ENCODE measurements around the gene DPP8. TPM values are rescaled to one million over a fixed set of nuclear protein-coding genes. Genes with fewer than 3 reads are reported as not detected.

DPP8 gene
- total RNA-seq, 1 experiment from 2014 or later: 22.9 TPM

DNA sequence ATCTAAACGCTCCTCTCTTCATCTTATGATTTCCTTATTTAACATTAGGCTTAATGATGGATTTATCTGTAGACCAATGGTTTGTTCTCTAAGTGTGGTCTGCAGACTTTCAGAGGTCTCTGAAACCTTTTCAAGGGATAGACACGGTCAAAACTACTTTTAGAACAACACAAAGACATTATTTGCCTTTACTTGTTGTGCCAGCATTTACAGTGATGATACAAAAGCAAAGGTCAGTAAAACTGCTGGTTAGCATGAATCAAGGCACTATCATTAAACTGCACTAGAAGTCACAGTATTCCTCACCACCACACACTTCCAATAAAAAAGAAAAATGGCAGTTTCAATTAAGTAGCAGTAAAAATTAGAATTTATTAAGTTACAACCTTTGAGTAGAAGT is 70.3 kb downstream of the DPP8 start:
- no peaks in the 10 kb centered on the region for H3K27me3 Mint-ChIP-seq (ENCODE audit: insufficient read depth, unreplicated experiment)
- H3K9me3 Mint-ChIP-seq (ENCODE audit: unreplicated experiment): no peaks in the 10 kb centered on the region
- no peak overlapping the region for H3K27ac Mint-ChIP-seq (ENCODE audit: unreplicated experiment)
- H3K4me1 Mint-ChIP-seq (ENCODE audit: low read depth, unreplicated experiment): no peaks in the 10 kb centered on the region
- Histone ChIP-seq H3K27me3 (replicated peaks; ENCODE audit: control insufficient read depth, insufficient read depth, low read length) (no peaks in the 10 kb centered on the region), H3K4me3 (ENCODE audit: low read depth, low read length) (no peak overlapping the region), H3K4me1 (no peaks in the 10 kb centered on the region), H3K36me3 (ENCODE audit: control insufficient read depth, insufficient read depth, low read length) (no peaks in the 10 kb centered on the region), H3K9me3 (no peaks in the 10 kb centered on the region)
- intact Hi-C loops (cut with micrococcal nuclease; ENCODE audit: unreplicated experiment): no loop called here
- CTCF ChIA-PET: no interaction called here
- peaks cover 33% of the 10 kb centered on the region for H3K36me3 Mint-ChIP-seq (ENCODE audit: insufficient read depth, unreplicated experiment)
- TF ChIP-seq, protein P1, sequence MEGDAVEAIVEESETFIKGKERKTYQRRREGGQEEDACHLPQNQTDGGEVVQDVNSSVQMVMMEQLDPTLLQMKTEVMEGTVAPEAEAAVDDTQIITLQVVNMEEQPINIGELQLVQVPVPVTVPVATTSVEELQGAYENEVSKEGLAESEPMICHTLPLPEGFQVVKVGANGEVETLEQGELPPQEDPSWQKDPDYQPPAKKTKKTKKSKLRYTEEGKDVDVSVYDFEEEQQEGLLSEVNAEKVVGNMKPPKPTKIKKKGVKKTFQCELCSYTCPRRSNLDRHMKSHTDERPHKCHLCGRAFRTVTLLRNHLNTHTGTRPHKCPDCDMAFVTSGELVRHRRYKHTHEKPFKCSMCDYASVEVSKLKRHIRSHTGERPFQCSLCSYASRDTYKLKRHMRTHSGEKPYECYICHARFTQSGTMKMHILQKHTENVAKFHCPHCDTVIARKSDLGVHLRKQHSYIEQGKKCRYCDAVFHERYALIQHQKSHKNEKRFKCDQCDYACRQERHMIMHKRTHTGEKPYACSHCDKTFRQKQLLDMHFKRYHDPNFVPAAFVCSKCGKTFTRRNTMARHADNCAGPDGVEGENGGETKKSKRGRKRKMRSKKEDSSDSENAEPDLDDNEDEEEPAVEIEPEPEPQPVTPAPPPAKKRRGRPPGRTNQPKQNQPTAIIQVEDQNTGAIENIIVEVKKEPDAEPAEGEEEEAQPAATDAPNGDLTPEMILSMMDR (IDR thresholded peaks at IDR 0.05; ENCODE audit: insufficient read depth in 1 of 2, low read depth in 1 of 2, low read length in 1 of 2, severe bottlenecking in 1 of 2, unreplicated experiment in 1 of 2): no peak
- no peak overlapping the region for H3K4me3 Mint-ChIP-seq (ENCODE audit: unreplicated experiment)
- no TSS peak for BruUV-seq (replicated peaks)
- DNase-seq: no peak
- POLR2A ChIA-PET: no interaction called here

- H3K4me1 Mint-ChIP-seq (ENCODE audit: low read depth, unreplicated experiment): no peaks in the 10 kb centered on the region
- Histone ChIP-seq H3K27me3 (replicated peaks; ENCODE audit: control insufficient read depth, insufficient read depth, low read length) (no peaks in the 10 kb centered on the region; the same call in 1 of the 2 replicates), H3K36me3 (ENCODE audit: control insufficient read depth, insufficient read depth, low read length) (no peaks in the 10 kb centered on the region), H3K4me1 (no peaks in the 10 kb centered on the region), H3K4me3 (ENCODE audit: low read depth, low read length) (no peak overlapping the region), H3K9me3 (no peaks in the 10 kb centered on the region)
- POLR2A ChIA-PET: no interaction called here
- TF ChIP-seq, protein P1 (IDR thresholded peaks at IDR 0.05; ENCODE audit: insufficient read depth in 1 of 2, low read depth in 1 of 2, low read length in 1 of 2, severe bottlenecking in 1 of 2, unreplicated experiment in 1 of 2): no peak
- H3K27me3 Mint-ChIP-seq (ENCODE audit: insufficient read depth, unreplicated experiment): no peaks in the 10 kb centered on the region
- no peak overlapping the region for H3K4me3 Mint-ChIP-seq (ENCODE audit: unreplicated experiment)
- no peak overlapping the region for H3K27ac Mint-ChIP-seq (ENCODE audit: unreplicated experiment)
- BruUV-seq (replicated peaks): no TSS peak
- H3K9me3 Mint-ChIP-seq (ENCODE audit: unreplicated experiment): no peaks in the 10 kb centered on the region
- DNase-seq: no peak
- CTCF ChIA-PET: interaction anchor here (1.9 to 2.0 kb wide), 2 partner anchors 14 to 33 kb away, joined by 6 to 18 read pairs; no protein-coding TSS in a partner anchor
- intact Hi-C loops (cut with micrococcal nuclease; ENCODE audit: unreplicated experiment): no loop called here
- H3K36me3 Mint-ChIP-seq (ENCODE audit: insufficient read depth, unreplicated experiment): no peaks in the 10 kb centered on the region
Measured at GRCh38 chr15:65434201-65434600, 83.3 kb downstream of the DPP8 start.

DNA sequence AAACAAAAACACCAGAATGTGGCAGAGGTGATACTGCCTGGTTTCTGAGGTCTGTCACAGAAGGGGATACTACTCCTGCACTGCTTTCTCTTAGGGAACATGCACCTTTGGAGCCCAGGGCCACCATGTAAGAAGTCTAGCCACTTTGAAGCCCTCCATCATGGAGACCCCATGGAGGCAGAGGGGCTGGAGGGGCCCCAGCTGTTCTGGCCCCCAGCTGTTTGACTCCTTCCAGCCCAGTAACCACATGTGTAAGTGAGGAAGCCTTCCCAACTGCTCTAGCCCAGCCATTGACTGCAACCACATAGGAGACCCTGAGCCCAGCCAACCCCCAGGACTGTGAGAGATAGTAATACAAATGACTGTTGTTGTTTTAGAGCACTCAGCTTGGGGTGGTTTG is 85.8 kb downstream of the DPP8 start:
- CTCF ChIA-PET: no interaction called here
- Histone ChIP-seq H3K4me1 (no peaks in the 10 kb centered on the region), H3K36me3 (ENCODE audit: control insufficient read depth, insufficient read depth, low read length) (no peaks in the 10 kb centered on the region), H3K4me3 (ENCODE audit: low read depth, low read length) (no peak overlapping the region), H3K9me3 (no peaks in the 10 kb centered on the region), H3K27me3 (replicated peaks; ENCODE audit: control insufficient read depth, insufficient read depth, low read length) (no peaks in the 10 kb centered on the region; the same call in 1 of the 2 replicates)
- H3K36me3 Mint-ChIP-seq (ENCODE audit: insufficient read depth, unreplicated experiment): no peaks in the 10 kb centered on the region
- H3K27ac Mint-ChIP-seq (ENCODE audit: unreplicated experiment): no peak overlapping the region
- TF ChIP-seq, protein P1 (IDR thresholded peaks at IDR 0.05; ENCODE audit: insufficient read depth in 1 of 2, low read depth in 1 of 2, low read length in 1 of 2, severe bottlenecking in 1 of 2, unreplicated experiment in 1 of 2): no peak
- H3K27me3 Mint-ChIP-seq (ENCODE audit: insufficient read depth, unreplicated experiment): no peaks in the 10 kb centered on the region
- intact Hi-C loops (cut with micrococcal nuclease; ENCODE audit: unreplicated experiment): loop anchor here (1.0 kb wide), 1 partner anchor 29 kb away; no protein-coding TSS in a partner anchor
- H3K4me3 Mint-ChIP-seq (ENCODE audit: unreplicated experiment): no peak overlapping the region
- BruUV-seq (replicated peaks): no TSS peak
- POLR2A ChIA-PET: no interaction called here
- no peak for DNase-seq
- no peaks in the 10 kb centered on the region for H3K9me3 Mint-ChIP-seq (ENCODE audit: unreplicated experiment)
- H3K4me1 Mint-ChIP-seq (ENCODE audit: low read depth, unreplicated experiment): no peaks in the 10 kb centered on the region
